ENCODE data around the gene RPRD1B.

The RPRD1B gene

GRCh38 chr20:38117635-38118034 is 84.1 kb downstream of the RPRD1B start:
- TF ChIP-seq, protein P1, sequence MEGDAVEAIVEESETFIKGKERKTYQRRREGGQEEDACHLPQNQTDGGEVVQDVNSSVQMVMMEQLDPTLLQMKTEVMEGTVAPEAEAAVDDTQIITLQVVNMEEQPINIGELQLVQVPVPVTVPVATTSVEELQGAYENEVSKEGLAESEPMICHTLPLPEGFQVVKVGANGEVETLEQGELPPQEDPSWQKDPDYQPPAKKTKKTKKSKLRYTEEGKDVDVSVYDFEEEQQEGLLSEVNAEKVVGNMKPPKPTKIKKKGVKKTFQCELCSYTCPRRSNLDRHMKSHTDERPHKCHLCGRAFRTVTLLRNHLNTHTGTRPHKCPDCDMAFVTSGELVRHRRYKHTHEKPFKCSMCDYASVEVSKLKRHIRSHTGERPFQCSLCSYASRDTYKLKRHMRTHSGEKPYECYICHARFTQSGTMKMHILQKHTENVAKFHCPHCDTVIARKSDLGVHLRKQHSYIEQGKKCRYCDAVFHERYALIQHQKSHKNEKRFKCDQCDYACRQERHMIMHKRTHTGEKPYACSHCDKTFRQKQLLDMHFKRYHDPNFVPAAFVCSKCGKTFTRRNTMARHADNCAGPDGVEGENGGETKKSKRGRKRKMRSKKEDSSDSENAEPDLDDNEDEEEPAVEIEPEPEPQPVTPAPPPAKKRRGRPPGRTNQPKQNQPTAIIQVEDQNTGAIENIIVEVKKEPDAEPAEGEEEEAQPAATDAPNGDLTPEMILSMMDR (IDR thresholded peaks at IDR 0.05; ENCODE audit: low read depth, low read length): no peak
- H3K4me3 ChIP-seq (ENCODE audit: low read depth, low read length): no peak overlapping the region

DNA sequence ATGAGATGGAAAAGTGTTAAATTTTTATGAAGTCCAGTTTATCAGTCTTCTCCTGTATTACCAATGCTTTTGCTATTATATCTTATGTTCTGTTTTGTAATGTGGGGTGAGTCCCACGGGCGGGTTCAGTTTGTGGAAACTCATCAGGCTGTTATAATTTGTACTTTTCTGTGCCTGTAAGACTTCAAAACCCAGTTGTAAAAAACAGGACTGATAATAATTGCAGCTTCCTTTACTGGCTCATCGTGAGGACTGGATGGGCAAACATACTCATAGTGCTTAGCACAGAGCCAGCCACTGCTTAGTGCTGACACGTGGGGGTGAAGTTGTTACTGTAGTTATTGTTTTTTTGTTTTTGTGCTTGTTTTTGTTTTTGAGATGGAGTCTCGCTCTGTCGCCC is 85.9 kb downstream of the RPRD1B start:
- no peak overlapping the region for H3K4me3 ChIP-seq (ENCODE audit: low read depth, low read length)
- TF ChIP-seq, protein P1 (IDR thresholded peaks at IDR 0.05; ENCODE audit: low read depth, low read length): no peak

GRCh38 chr20:38120625-38120988 is 87.1 kb downstream of the RPRD1B start:
- TF ChIP-seq, protein P1 (IDR thresholded peaks at IDR 0.05; ENCODE audit: low read depth, low read length): no peak
- H3K4me3 ChIP-seq (ENCODE audit: low read depth, low read length): no peak overlapping the region

GRCh38 chr20:38121741-38122140 is 88.2 kb downstream of the RPRD1B start:
- H3K4me3 ChIP-seq (ENCODE audit: low read depth, low read length): no peak overlapping the region
- TF ChIP-seq, protein P1 (IDR thresholded peaks at IDR 0.05; ENCODE audit: low read depth, low read length): no peak

- H3K4me3 ChIP-seq (ENCODE audit: low read depth, low read length): no peak overlapping the region
- TF ChIP-seq, protein P1 (IDR thresholded peaks at IDR 0.05; ENCODE audit: low read depth, low read length): no peak
Measured at GRCh38 chr20:38123021-38123587, 89.6 kb downstream of the RPRD1B start.

GRCh38 chr20:38125157-38126056 is 91.9 kb downstream of the RPRD1B start:
- TF ChIP-seq, protein P1 (IDR thresholded peaks at IDR 0.05; ENCODE audit: low read depth, low read length): no peak
- H3K4me3 ChIP-seq (ENCODE audit: low read depth, low read length): no peak overlapping the region
